Neutrophil (primary cell): ENCODE measurements around the gene CCDC7.
"Not testable (repeated sequence)": the region's sequence is repeated elsewhere in the genome, so short reads cannot be mapped to it uniquely, and the experiment has no call there.

ENCODE experiments used
- H3K27ac ChIP-seq: fragments of 200-600 bp; sonication (generic); 2 replicates; pipeline ENCODE4 v1.5.1; 2016; ENCODE audit warnings: mild to moderate bottlenecking, moderate library complexity
- H3K27me3 ChIP-seq: fragments of 200-600 bp; sonication (generic); 2 replicates; pipeline ENCODE4 v1.6.0; 2016; ENCODE audit warnings: mild to moderate bottlenecking
- H3K36me3 ChIP-seq: fragments of 200-600 bp; sonication (generic); 2 replicates; pipeline ENCODE4 v1.5.1; 2017
- H3K4me1 ChIP-seq, 2 experiments: fragments of 200-600 bp in 1 of 2; sonication (generic) in 1 of 2; 1 replicate in 1 of 2; 2 replicates in 1 of 2; pipeline versions ENCODE4 v1.5.1 to v1.6.1; 2013 to 2016; ENCODE audit warnings: low read depth in 1 of 2, low read length in 1 of 2, mild to moderate bottlenecking in 1 of 2, moderate library complexity in 1 of 2; ENCODE audit not compliant: control insufficient read depth in 1 of 2, insufficient read depth in 1 of 2
- H3K4me3 ChIP-seq, 2 experiments: fragments of 200-600 bp in 1 of 2; sonication (generic) in 1 of 2; 1 replicate in 1 of 2; 2 replicates in 1 of 2; pipeline ENCODE4 v1.5.1; 2013 to 2016; ENCODE audit warnings: low read depth in 1 of 2, low read length in 1 of 2, mild to moderate bottlenecking in 1 of 2, moderate library complexity in 1 of 2
- H3K9me3 ChIP-seq: fragments of 200-600 bp; sonication (generic); 2 replicates; pipeline ENCODE4 v1.5.1; 2016
- CTCF ChIP-seq: fragments of 200-600 bp; sonication (generic); IDR thresholded peaks from 2 replicates; pipeline ENCODE4 v1.5.1; 2016; ENCODE audit warnings: antibody characterized with exemption

CCDC7 gene

GRCh38 chr10:32901815-32902214 lies 455.9 kb downstream of the CCDC7 start:
- Histone ChIP-seq H3K4me1 (no peaks in the 10 kb centered on the region), H3K9me3 (no peaks in the 10 kb centered on the region), H3K4me3 (no peak overlapping the region), H3K27ac (no peak overlapping the region), H3K27me3 (no peaks in the 10 kb centered on the region), H3K36me3 (peaks cover 18% of the 10 kb centered on the region)
- TF ChIP-seq CTCF: no peak

DNA sequence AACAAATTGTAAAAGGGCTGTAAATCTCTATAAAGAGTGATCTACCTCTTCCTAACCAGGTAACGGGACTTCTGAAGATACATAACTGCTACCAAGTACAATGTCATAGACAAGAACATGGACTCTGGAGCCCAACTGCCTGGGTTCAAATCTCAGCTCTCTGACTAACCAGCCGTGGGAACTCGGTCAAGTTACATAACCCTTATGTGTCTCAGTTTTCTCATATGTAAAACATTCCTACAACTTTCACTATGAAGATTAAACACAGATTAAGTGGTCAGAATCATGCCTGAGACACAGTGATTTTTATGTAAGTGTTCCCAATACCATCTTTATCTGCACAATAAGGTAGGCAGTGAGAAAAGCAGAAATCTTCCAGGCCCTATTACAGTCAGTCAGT lies 459.5 kb downstream of the CCDC7 start:
- peaks cover 31% of the 10 kb centered on the region for H3K36me3 ChIP-seq
- no peak for TF ChIP-seq CTCF

DNA sequence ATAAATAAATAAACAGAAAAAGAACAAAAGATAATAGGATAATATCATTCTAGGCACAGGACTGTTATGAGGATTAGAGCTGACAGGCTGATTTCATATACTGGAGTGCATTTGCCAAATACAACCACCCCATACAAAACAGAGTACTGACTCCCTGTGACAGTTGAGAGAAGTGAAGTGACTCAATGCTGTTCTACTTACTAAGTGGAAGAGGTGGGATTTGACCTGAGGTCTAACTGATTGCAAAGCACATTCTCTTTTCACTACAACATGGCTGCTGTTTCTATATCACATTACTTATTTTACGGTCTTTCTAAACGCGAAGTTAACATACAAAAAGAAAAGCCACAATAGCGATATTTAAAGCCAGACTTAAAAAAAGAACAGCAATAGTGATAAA lies 460.7 kb downstream of the CCDC7 start:
- no peaks in the 10 kb centered on the region for H3K27me3 ChIP-seq
- no peak for TF ChIP-seq CTCF
- H3K4me1 ChIP-seq: peaks cover 0 to 9% of the 10 kb centered on the region in 2 experiments
- no peak overlapping the region for H3K4me3 ChIP-seq
- H3K27ac ChIP-seq: no peak overlapping the region
- no peaks in the 10 kb centered on the region for H3K9me3 ChIP-seq
- peaks cover 31% of the 10 kb centered on the region for H3K36me3 ChIP-seq

More for the DNA sequence above, 459.5 kb downstream of the CCDC7 start:
- Histone ChIP-seq H3K27ac (no peak overlapping the region), H3K4me3 (no peak overlapping the region), H3K4me1 (no peaks in the 10 kb centered on the region), H3K27me3 (no peaks in the 10 kb centered on the region), H3K9me3 (no peaks in the 10 kb centered on the region)

DNA sequence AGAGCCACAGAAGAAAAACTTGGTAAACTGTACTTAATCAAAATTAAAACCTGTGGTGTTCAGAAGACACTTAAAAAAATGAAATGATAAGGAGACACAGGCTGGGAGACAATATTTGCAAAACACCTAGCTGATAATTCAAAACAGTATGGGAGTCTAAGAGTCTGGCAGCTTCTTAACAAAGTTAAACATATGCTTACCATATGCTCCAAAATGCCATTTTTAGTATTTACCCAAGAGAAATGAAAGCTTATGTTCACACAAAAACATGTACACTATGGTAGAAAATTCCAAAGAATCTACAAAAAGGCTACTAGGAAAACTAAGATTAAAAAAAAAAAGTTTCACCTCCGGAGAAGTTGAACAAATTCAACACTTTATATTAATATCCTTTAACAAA lies 463.5 kb downstream of the CCDC7 start:
- no peak for TF ChIP-seq CTCF
- Histone ChIP-seq H3K27me3 (no peaks in the 10 kb centered on the region), H3K36me3 (peaks cover 25% of the 10 kb centered on the region), H3K9me3 (no peaks in the 10 kb centered on the region), H3K4me1 (peaks cover 0 to 9% of the 10 kb centered on the region in 2 experiments), H3K4me3 (no peak overlapping the region), H3K27ac (no peak overlapping the region)

DNA sequence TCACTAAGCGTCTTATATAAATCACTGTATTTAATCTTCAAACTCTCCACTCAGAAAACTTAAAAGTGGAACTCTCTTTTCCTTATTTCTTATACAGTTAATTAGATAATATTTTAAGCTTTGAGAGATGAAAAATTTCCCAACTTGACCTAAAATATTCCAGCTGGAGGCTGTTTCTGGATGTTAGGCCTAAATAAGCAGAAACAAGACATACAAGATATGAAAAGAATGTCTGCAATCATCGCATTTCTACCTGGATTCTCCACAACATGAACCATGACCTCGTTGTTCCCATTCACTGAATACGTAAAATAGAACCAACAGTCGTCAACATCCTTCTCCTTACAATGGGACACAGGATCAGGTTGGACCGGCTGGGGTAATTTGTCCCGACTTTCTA lies 464.0 kb downstream of the CCDC7 start:
- H3K27me3 ChIP-seq, H3K4me1 ChIP-seq, H3K27ac ChIP-seq, H3K9me3 ChIP-seq, H3K4me3 ChIP-seq: not testable (repeated sequence)
- peaks cover 25% of the 10 kb centered on the region for H3K36me3 ChIP-seq

- peaks cover 0 to 9% of the 10 kb centered on the region in 2 experiments for H3K4me1 ChIP-seq
- H3K4me3 ChIP-seq: no peak overlapping the region
- H3K9me3 ChIP-seq: no peaks in the 10 kb centered on the region
- H3K27ac ChIP-seq: no peak overlapping the region
- peaks cover 14% of the 10 kb centered on the region for H3K36me3 ChIP-seq
- TF ChIP-seq CTCF: no peak
- no peaks in the 10 kb centered on the region for H3K27me3 ChIP-seq
Observed at GRCh38 chr10:32911285-32912016, 465.5 kb downstream of the CCDC7 start.

DNA sequence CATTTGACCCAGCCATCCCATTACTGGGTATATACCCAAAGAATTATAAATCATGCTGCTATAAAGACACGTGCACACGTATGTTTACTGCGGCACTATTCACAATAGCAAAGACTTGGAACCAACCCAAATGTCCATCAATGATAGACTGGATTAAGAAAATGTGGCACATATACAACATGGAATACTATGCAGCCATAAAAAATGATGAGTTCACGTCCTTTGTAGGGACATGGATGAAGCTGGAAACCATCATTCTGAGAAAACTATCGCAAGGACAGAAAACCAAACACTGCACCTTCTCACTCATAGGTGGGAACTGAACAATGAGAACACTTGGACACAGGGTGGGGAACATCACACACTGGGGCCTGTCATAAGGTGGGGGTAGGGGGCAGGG lies 471.9 kb downstream of the CCDC7 start:
- H3K27ac ChIP-seq, H3K4me1 ChIP-seq, H3K27me3 ChIP-seq, H3K4me3 ChIP-seq, H3K9me3 ChIP-seq: not testable (repeated sequence)
- peaks cover 26% of the 10 kb centered on the region for H3K36me3 ChIP-seq
